CD4-positive, alpha-beta T cell (primary cell): ENCODE measurements around the gene ATRNL1. TPM values are rescaled to one million over a fixed set of nuclear protein-coding genes. Genes with fewer than 3 reads are reported as not detected.

Source experiments
- ATAC-seq: fragments of 200-7000 bp; cut with Tn5 transposase; one replicate; pipeline ENCODE4 v1.10.0; 2022; ENCODE audit warnings: mild to moderate bottlenecking; ENCODE audit not compliant: poor library complexity
- CTCF ChIA-PET: fragments of 350-600 bp; sonication (Branson Sonifier 250); formaldehyde crosslinking; loops from one replicate; lab custom pipeline; 2021; ENCODE audit warnings: antibody characterized with exemption, inconsistent platforms; lab: Charles Lee
- POLR2A ChIA-PET: fragments of 350-600 bp; sonication (Branson Sonifier 250); formaldehyde crosslinking; loops from one replicate; lab custom pipeline; 2021; ENCODE audit warnings: antibody characterized with exemption, inconsistent platforms; lab: Charles Lee
- DNase-seq, 14 experiments: peaks; one replicate each; pipeline ENCODE4 v3.0.0-alpha.2; 2013 to 2020; ENCODE audit warnings: mixed read lengths in 2 of 14
- H3K27ac ChIP-seq, 2 donors: one replicate each; pipeline versions ENCODE4 v1.5.1 to v1.7.0; 2013; ENCODE audit warnings: low read length in 2 of 2, low read depth in 1 of 2, mild to moderate bottlenecking in 1 of 2
- H3K27me3 ChIP-seq, 2 experiments: 1 replicate in 1 of 2; 2 replicates in 1 of 2; pipeline versions ENCODE4 v1.6.1 to v1.7.0; 2013; ENCODE audit warnings: low read length in 2 of 2, control low read depth in 1 of 2, mild to moderate bottlenecking in 1 of 2, moderate library complexity in 1 of 2; ENCODE audit not compliant: insufficient read depth in 2 of 2, control insufficient read depth in 1 of 2
- H3K36me3 ChIP-seq: one replicate; pipeline ENCODE4 v1.6.1; 2013; ENCODE audit warnings: low read length, control low read depth; ENCODE audit not compliant: insufficient read depth
- H3K4me1 ChIP-seq: one replicate; pipeline ENCODE4 v1.6.1; 2013; ENCODE audit warnings: low read length, control low read depth; ENCODE audit not compliant: insufficient read depth
- H3K4me3 ChIP-seq: one replicate; pipeline ENCODE4 v1.5.1; 2013; ENCODE audit warnings: mild to moderate bottlenecking, low read length, moderate library complexity
- H3K9me3 ChIP-seq, 2 experiments: 1 replicate in 1 of 2; 2 replicates in 1 of 2; pipeline versions ENCODE4 v1.6.1 to v1.7.0; 2013; ENCODE audit warnings: low read length in 2 of 2, mild to moderate bottlenecking in 2 of 2, control low read depth in 1 of 2, moderate library complexity in 1 of 2; ENCODE audit not compliant: control insufficient read depth in 1 of 2, insufficient read depth in 1 of 2
- H3K27ac Mint-ChIP-seq: one replicate; pipeline ENCODE4 v1.8.0; 2020; ENCODE audit warnings: mixed read lengths
- H3K27me3 Mint-ChIP-seq: one replicate; pipeline ENCODE4 v1.8.0; 2021; ENCODE audit warnings: mixed read lengths
- H3K36me3 Mint-ChIP-seq: one replicate; pipeline ENCODE4 v1.8.0; 2021; ENCODE audit warnings: low read depth, mixed read lengths
- H3K4me1 Mint-ChIP-seq: one replicate; pipeline ENCODE4 v1.8.0; 2021; ENCODE audit warnings: low read depth, mixed read lengths
- H3K4me3 Mint-ChIP-seq: one replicate; pipeline ENCODE4 v1.8.0; 2020; ENCODE audit warnings: mild to moderate bottlenecking, mixed read lengths
- H3K9me3 Mint-ChIP-seq: one replicate; pipeline ENCODE4 v1.8.0; 2020; ENCODE audit warnings: mixed read lengths
- CTCF ChIP-seq: fragments of 200-600 bp; IDR thresholded peaks from one replicate; pipeline ENCODE4 v1.8.0; 2022; ENCODE audit warnings: antibody characterized with exemption, mild to moderate bottlenecking
- intact Hi-C, 2 experiments: fragments of 100-400 bp; cut with DNase I in 1 of 2; cut with micrococcal nuclease in 1 of 2; formaldehyde crosslinking; loops; one replicate each; pipeline versions ENCODE4 v1.15.1 to v1.9.0; 2023 to 2025; cut with DNase I, micrococcal nuclease
- total RNA-seq, 174 experiments: library from RNA in 2 of 174; stranded (reverse) in 2 of 174; gene quantifications; one replicate each; pipeline ENCODE4 v1.2.3 and lab custom pipeline; 2021 to 2026

The ATRNL1 gene
- total RNA-seq, 2 experiments from 2014 or later = not detected

DNA sequence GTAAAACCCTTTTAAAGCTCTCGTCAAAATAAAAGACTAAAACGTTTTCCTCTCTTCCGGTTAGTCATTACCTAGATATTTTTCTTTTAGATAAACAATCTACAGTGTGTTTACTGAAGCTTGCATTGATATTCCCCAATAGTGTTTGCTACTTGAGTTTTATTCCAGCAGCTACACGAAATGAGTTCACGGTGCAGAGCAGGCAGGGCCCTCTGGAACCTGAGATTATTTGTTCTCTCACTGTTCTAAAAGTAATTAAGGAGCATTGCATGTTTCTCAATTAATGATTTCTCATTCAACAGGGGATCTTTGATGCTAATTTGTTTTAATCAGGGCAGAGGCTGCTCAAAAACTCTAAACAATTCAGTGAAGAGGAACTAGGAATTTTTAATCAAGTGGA lies 860.1 kb downstream of the ATRNL1 start:
- Histone ChIP-seq H3K9me3 (peaks cover 0 to 8% of the 10 kb centered on the region in 2 experiments), H3K27ac (no peak overlapping the region), H3K4me1 (no peaks in the 10 kb centered on the region), H3K4me3 (no peak overlapping the region), H3K36me3 (no peaks in the 10 kb centered on the region), H3K27me3 (no peaks in the 10 kb centered on the region)
- ATAC-seq (no peak), DNase-seq (no peak)
- ChIA-PET CTCF (no interaction called here), POLR2A (no interaction called here)
- Mint-ChIP-seq H3K9me3 (no peaks in the 10 kb centered on the region), H3K4me1 (no peaks in the 10 kb centered on the region), H3K27me3 (no peaks in the 10 kb centered on the region), H3K36me3 (no peaks in the 10 kb centered on the region), H3K4me3 (no peak overlapping the region), H3K27ac (no peak overlapping the region)
- no peak for TF ChIP-seq CTCF
- intact Hi-C loops = no loop called here

DNA sequence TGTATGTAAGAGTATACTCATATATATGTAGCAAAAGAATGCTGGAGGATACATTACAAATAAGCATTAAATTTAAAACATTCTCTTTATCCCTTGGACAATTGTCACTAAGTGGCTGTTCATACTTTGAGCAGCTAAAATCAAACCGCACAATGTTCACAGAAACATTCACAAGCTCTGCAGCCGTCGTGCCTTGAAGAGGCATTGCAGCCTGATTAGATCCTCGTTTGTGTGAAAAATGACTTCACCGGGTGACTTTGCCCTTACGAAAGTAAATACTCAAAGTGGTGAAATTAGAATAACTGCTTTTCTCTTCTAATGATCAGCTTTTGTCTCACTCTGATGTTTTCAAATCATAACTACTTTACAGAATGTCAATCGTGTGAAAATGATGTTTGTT lies 860.8 kb downstream of the ATRNL1 start:
- Mint-ChIP-seq H3K4me3 (no peak overlapping the region), H3K27me3 (no peaks in the 10 kb centered on the region), H3K36me3 (no peaks in the 10 kb centered on the region), H3K27ac (no peak overlapping the region), H3K4me1 (no peaks in the 10 kb centered on the region), H3K9me3 (no peaks in the 10 kb centered on the region)
- ATAC-seq = no peak
- Histone ChIP-seq H3K27ac (no peak overlapping the region), H3K4me1 (no peaks in the 10 kb centered on the region), H3K27me3 (no peaks in the 10 kb centered on the region), H3K4me3 (no peak overlapping the region), H3K36me3 (no peaks in the 10 kb centered on the region), H3K9me3 (peaks cover 0 to 8% of the 10 kb centered on the region in 2 experiments)
- ChIA-PET CTCF (no interaction called here), POLR2A (no interaction called here)
- intact Hi-C loops = no loop called here
- no peak for DNase-seq
- no peak for TF ChIP-seq CTCF

GRCh38 chr10:115956225-115957011 lies 863.3 kb downstream of the ATRNL1 start:
- H3K27me3 Mint-ChIP-seq = no peaks in the 10 kb centered on the region
- no peaks in the 10 kb centered on the region for H3K9me3 Mint-ChIP-seq
- H3K36me3 Mint-ChIP-seq = no peaks in the 10 kb centered on the region
- H3K27ac Mint-ChIP-seq = no peak overlapping the region
- Histone ChIP-seq H3K36me3 (no peaks in the 10 kb centered on the region), H3K4me3 (no peak overlapping the region), H3K9me3 (peaks cover 0 to 3% of the 10 kb centered on the region in 2 experiments), H3K4me1 (no peaks in the 10 kb centered on the region), H3K27ac (no peak overlapping the region), H3K27me3 (no peaks in the 10 kb centered on the region)
- intact Hi-C loops = no loop called here
- CTCF ChIA-PET = no interaction called here
- TF ChIP-seq CTCF = no peak
- no peaks in the 10 kb centered on the region for H3K4me1 Mint-ChIP-seq
- DNase-seq (no peak), ATAC-seq (no peak)
- H3K4me3 Mint-ChIP-seq = no peak overlapping the region
- POLR2A ChIA-PET = no interaction called here
